NCI-H226 (cell line): Measurements from ENCODE around the gene LIN7C.

Experiments
- DNase-seq: peaks from one replicate; pipeline ENCODE4 v3.0.0-alpha.2; 2015

LIN7C gene

DNA sequence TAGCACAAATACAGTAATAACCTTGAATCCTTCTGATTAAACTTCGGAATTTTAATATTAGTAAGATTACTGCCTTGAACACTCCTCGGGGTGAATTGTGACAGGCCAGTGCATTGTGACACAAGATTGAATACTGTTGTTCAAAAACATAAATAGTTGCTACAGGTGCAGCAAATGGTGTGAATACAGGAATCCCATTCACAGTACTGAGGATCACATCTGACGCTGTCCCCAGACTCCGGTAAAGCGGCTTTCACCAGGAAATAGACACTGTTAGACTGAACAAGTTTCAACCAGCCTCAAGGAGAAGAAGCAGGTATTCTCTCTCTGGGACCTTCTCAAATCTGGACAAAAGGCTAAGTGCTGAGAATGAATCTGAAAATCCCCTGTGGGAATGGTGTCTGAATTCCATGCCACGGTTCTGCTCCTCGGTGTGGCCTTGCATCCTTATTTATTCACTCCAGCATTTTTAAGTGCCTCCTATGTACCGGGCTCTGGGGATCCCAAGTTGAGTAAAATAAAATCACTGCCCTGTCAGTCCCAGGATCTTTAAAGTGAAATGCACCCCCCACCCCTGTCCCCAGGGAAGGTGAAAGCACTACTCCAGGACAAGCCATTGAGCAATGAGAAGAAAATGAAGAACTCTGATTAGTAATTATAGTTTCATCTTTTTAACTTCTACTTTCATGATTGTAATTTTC is 37.4 kb downstream of the LIN7C start:
- DNase-seq: no peak

DNA sequence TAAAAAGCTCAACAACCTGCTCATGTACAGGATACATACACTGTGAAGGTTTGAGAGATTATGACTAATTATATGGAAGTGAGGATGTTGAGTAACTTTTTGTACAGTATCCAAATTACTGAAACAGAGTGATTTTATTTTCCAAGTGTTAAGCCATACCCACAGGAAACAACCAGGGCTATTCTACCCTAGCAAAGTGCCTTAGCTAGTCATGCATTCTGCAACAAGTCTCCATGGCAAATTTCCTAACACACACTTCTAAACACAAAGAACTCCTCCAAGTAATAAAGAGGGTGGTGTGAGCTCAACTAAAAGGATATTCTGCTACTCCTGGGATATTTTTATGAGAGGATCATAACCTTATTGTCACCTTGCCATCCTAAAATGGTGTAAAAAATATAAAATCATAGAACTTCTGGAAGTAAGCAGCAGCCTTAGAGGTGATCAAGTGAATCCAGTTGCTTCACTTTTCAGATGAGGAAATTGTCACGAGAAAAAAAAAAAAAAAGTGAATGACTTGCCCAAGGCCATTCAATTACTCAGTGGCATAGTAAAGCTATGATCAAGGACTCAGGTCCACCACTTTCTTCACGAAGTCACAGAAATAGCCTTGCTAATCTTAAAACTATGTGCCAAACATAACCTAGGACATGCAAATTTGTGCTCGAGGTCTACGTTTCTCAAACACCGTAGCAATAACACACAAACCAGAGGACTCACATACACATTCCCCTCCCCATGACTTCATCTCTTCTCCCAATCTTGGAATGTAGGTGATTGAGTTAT is 38.2 kb downstream of the LIN7C start:
- DNase-seq: peak; percentile 86

DNA sequence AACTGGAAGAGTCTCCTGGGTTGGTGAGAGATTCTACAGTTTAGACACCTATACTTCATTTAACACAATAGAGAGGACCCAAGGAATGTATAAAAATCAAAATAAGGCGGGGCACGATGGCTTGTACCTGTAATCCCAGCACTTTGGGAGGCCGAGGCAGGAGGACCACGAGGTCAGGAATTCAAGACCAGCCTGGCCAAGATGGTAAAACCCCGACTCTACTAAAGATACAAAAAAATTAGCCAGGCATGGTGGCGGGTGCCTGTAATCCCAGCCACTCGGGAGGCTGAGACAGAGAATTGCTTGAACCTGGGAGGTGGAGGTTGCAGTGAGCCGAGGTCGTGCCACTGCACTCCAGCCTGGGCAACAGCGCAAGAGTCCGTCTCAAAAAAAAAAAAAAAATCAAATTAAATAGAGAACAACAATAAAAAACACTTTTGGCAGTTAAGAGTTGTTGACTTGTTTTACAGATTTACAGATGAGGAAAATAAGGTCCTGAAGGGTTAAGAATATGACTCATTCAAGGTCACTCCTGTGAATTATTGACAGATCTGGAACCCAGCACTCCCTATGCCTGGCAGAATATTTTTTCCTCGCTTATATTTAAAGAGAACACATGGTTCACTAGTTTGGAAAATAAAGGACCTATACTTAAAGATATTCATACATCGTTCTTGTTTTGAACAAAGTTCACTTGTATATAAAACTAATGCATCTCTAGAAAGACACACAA is 39.2 kb downstream of the LIN7C start:
- DNase-seq: no peak

DNA sequence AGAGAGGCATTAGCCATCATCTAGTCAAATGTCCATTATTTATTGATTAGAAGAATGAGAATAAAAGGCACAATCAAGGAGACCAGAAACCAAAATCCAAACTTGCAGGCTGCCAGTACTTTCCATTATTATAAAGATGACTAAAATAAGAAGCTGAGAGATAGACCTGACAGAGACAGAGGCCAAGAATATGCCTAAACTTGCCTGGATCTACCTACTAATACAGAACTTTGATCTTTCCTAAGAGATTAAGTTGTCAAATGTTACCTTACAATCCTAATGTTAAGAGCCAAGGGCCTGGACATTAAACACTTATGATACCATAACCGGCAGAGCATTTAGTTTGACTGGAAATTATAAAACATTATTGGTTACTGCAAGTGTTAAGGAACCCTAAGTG is 40.2 kb downstream of the LIN7C start:
- no peak for DNase-seq

DNA sequence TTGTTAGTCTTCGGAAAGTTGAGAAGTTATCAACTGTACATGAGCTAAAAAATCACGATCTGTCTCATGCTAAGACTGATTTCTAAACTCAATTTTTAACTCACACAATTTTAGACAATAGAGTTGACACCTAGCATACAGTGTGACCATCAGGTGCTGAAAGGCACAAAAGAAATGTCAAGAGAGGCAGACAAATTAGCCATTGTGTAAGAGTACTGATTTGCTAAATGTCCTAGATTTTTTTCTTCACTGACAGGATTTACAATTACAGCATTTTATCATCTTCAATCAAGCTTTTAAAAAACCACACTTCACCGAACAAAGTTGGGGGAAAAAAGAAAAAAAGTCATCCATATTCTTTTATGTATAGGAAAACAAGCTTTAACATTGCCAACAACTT is 40.9 kb downstream of the LIN7C start:
- DNase-seq: no peak

DNA sequence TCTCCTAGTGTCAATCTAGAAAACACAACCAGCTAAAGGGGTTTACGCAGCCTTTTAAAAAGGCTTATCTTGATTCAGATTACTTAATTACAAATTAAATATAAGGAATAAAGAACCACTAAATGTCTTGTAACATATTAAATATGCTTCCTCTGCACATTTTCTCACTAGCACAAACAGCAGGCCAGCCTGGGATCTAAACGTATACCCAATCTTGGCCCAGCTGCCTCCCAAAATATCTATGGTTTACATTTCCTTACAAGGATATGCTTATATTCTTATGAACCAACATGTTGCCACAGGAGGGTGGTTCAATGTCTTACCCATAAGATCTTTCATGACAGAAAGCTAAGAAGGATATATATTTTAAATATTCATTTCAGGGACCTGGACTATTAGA is 41.7 kb downstream of the LIN7C start:
- no peak for DNase-seq

DNA sequence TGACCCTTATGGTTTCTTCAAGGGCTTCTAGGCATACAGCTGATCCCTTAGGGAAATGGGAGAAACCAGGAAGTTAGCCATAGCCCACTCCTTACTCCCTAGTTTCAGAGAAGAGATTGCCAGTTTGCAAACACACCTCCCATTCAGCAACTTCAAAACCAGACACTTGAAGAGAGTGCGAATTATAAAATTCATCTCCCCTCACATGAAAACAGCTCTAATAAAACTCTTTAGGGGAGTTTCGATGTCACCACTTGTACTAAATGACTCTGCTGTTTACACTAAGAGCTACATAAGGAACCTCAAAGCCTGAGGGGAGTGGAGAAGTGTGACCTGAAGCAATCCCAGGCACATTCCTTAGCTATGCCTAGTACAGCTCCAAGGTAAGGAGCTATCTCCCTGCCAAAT is 42.3 kb downstream of the LIN7C start:
- DNase-seq: peak; percentile 75

DNA sequence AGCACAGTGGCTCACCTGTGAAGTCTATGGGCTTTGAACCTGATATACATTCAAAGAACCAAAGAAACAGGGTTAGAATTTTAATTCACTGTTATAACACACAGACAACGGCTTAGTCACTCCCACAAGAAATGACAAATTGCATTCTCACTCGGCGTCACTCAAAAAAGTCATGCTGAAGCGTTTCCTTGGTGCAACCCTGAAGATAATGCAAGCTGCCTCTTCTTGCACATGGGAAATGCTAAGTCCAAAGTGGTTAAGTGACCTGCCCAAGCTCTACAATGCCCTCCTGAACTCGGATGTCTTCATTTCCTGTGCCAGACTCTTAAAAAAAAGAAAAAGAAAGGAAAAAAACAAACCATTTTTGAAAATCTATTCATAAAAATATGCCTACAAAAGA is 44.0 kb downstream of the LIN7C start:
- no peak for DNase-seq

DNA sequence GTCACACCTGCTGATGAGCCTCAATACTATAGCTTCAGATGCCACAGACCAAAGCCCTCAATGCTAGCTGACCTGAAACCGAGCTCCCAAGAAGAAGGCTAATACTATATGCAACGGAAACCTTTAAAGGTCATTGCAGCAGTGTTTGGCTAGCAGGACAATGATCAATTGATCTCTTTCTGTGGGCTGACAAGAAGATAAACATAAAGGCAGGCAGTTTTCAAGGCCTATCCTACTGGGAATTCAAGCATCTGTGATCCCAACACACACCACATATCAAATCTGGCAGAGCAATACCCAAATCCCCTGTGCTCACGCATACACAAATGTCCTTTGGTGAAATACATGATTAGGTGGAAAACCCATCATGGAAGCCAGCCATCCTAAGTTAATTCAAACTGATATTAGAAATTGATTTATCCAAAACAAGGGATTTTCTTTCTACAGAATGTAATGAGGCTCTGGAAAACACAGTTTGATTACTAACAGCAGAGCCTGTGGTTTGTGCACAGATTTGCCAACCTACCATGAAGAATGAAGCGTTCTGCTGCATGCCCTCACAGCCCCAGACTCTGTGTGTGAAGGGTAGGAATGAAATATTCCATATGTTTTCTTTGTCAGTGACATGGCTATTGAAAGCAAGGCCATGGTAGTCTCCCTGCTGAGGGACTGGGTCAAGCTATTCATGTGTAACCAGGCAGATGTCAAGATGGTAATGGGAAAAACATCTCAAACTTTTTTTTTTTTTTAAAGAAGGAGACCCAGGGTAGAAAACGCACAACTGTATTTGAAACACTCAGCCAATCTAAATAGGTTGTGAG is 46.2 kb downstream of the LIN7C start:
- no peak for DNase-seq

DNA sequence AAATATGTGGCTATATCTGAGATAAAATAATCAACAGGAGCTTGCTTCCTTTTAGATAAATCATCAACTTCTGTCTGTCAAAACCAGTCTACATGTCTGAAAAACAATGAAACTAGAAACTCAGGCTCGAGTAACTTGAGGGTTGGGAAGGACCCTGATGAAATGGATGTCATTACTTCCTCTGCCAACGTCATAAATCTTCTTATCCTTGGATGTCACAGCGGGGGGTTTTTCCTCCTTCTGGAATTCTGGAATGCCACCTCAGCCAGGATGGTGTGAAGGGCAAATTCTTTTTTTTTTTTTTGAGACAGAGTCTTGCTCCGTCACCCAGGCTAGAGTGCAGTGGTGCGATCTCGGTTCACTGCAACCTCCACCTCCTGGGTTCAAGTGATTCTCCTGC is 47.4 kb downstream of the LIN7C start:
- DNase-seq: peak; percentile 20

DNA sequence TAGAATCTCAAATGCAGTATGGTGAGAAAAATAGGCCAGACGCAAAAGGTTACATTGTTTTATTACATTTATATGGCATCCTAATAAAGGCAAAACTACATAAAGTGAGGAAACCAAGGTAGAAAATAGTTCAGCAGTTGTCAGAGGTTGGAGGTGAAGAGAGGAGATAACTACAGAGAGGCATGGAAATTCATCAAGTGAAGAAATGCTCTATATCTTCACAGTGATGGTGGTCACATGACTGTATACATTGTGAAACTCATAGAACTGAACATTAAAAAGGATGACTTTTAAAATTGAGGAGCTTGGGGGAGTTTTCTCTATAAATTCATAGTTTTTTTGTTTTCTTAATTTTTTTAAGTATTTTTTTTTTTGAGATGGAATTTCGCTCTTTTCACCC is 48.4 kb downstream of the LIN7C start:
- DNase-seq: no peak

DNA sequence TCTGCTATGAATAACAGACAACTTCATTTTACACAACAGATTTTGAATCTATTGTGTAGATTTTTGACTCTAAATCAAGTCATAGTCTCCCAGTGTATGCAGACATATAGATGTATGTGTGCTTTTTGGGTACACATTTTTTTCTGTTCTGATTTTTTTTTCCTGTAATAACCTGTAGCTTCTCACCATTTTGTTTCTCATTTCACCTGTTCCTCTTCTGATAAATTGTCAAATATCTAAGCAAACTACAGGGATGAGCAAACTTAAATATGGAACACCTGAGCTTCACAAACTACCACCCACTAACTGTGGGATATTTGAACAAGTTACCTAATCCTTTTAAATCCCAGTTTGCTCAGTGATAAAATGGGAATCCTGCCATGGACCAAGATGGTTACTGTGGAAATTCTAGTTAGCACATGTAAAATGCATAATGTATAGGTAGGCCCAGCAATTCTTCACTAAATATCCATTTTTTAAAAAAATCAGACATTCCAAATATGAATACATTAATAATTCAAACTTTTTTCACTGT is 49.7 kb downstream of the LIN7C start:
- DNase-seq: no peak

DNA sequence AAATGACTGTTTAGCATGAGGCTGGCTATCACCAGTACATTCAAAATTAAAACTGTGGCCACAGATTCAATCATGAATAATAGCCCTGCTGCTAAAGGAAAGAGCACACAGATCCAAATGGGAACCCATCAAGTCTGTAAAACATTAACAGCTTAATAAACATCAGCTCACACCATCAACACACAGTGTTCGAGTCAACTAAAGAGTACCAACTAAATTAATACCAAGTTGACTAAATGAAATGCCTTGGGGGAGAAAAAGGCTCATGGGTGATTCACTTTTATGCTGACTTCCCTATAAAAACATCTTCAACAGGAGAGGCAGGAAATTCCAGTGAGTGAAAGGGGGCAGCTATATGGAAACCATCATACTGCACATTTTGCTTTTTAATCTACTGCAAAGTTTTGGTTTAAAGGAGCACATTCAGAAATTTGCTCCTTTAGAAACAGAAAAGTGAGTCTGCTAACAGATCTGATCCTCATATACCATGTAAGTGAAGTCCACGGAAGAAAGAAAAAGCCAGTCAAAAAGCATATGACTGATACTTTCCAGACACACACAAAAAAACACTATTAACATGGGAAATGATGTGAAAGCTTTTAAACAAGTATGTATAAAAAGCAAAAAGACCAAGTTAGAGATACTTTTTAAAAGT is 50.3 kb downstream of the LIN7C start:
- DNase-seq: peak; percentile 65

DNA sequence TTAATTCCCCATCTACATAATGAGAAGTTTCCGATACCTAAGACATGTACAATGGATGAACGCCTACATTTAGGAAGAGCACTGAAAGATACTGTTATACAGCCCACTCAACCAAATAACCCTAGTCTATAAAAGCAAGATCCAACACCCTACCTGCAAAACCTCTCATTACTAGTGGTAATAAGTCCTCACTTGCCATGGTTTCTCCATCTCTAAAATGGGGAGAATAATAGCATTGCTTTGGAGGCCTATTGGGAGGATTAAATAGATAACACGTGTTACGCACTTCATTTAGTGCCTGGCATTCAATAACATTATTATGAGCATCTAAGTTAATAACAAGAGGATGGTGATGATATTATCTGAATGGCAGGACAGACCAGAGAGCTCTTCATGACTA is 50.9 kb downstream of the LIN7C start:
- DNase-seq: no peak

DNA sequence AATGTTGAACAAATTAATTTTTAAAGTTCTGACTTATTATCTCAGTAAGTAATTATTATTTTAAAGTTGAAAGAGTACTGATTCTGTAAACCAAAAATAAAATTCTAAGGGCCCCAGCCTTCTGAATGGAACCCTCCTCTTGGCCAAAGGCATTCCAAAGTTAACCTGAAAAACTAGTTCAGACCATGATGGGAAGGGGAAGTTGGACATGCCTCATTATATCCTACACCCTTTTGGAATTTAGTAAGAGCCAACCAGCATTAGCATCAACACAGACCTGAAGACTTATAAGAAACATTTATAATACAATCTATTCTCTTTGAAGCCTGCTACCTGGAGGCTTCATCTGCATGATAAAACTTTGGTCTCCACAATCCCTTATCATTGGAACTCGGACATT is 52.9 kb downstream of the LIN7C start:
- no peak for DNase-seq

DNA sequence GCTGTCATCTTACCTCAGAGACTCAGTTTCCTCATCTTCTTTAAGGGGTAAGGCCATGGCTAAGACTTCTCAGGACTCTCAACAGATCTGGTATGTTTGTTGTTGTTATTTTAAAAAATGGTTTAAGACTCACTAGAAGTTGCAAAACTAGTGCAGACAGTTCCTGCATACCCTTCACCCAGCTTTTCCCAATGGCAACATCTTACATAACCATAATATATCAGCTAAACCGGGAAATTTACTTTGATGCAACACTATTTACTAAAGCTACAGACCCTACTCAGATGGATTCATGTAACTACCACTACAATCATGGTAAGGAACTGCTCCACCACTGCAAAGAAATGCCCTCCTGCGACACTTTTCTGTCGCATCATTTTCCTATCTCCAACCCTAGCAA is 54.4 kb downstream of the LIN7C start:
- DNase-seq: no peak

DNA sequence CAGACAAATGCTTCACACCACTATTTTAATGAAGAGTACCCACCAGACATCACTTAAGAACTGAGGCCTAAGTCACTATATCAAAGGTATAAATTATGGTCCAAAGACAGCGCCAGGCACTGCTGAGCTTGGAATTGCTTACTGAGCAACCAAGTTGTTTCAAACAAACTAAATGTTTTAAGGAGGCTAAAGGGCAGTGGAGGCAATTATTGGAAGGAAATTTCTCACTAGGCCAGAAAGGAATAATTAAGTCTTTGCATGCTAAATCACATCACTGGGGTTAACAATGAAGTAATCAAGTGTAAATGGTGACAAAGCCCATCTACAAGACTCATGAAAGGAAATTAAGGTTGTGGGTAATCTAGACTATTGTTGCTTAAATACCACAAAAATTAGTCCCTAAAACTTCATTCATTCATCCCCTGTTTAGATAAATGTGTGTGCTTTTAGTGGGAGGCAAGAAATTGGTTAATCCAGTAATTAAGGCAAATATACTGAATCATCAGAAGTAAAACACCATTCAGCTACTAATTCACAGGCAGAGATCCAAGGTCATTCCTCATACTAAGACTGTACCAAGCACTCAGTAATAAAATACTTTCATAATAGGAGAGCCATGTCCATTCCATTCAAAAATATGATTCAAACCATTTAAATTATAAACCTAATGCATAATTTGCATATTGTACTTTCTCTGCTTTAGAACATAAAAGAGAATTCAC is 55.2 kb downstream of the LIN7C start:
- no peak for DNase-seq

DNA sequence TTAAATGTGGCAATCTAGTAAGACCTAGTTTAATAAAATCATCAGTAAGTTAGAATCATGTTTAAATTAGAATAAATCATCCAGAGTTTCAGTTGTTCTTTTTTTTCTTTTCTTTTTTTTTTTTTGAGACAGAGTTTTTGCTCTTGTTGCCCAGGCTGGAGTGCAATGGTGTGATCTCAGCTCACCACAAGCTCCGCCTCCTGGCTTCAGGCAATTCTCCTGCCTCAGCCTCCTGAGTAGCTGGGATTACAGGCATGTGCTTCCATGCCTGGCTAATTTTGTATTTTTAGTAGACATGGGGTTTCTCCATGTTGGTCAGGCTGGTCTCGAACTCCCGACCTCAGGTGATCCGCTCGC is 58.4 kb downstream of the LIN7C start:
- peak; percentile 49 for DNase-seq

DNA sequence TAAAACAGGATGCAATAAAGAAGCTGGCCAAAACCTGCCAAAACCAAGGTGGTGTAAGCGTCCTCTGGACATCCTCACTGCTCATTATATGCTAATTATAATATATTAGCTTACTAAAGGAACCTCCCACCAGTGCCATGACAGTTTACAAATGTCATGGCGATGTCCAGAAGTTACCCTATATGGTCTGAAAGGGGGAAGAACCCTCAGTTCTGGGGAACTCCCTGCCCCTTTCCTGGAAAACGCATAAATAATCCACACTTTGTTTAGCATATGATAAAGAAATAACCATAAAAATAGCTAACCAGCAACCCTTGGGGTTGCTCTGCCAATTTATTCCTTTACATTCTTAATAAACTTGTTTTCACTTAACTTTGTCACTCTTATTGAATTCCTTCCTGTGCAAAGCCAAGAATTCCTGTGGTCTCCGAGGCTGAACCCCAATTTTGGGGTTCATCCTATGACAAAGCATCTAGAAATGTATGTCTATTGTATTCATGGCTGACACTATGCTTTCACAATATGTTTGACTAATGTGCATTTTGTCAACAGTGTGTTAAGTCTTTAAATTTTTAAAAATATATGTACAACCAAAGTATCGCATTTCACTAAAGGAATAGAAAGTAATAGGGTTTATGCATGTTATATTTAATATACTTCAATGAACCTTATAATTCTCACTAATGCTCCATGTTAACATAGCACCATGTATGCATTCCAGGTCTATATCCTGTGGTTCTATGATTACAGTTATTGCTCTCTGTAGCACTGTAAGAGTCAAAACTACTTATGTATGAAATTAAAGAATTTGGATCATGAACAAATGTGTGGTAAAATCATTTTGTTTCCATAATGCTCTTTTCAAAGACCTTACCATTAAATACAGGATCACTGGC is 59.0 kb downstream of the LIN7C start:
- DNase-seq: peak; percentile 69

DNA sequence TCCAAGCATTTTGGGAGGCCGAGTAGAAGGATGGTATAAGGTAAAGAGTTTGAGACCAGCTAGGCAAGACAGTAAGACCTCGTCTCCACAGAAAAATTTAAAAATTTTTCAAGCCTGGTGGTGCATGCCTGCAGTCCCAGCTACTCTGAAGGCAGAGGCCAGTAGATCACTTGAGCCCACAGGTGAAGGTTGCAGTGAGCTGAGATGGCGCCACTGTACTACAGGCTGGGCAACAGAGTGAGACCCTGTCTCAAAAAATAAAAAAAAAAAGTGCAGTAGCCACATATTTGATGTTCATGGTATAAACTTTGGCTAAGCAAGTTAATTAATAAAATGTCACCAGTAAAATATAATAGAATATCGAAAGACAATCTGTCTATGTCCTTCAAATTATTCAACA is 60.9 kb downstream of the LIN7C start:
- no peak for DNase-seq

DNA sequence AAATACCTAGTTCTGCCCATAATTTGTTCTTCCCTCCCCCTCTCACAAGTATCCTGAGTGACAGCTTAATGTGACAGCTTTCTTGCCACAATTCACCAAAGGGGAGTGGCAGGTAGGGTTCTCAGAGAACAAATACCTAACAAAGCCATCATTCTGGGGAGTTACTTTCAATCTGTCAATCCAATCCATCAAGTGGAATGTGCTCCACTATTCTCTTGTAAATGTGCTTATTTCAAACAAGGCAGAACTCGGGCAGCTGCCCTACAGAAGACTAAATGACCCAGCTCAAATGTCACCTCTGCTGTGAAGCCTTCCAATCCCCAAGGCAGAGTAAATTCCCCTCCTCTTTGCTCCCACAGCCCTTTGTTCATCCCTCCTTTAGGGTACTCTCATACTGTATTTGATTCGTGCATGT is 61.8 kb downstream of the LIN7C start:
- DNase-seq: no peak
